ENCODE results near the gene NCOA5.

Gene NCOA5

DNA sequence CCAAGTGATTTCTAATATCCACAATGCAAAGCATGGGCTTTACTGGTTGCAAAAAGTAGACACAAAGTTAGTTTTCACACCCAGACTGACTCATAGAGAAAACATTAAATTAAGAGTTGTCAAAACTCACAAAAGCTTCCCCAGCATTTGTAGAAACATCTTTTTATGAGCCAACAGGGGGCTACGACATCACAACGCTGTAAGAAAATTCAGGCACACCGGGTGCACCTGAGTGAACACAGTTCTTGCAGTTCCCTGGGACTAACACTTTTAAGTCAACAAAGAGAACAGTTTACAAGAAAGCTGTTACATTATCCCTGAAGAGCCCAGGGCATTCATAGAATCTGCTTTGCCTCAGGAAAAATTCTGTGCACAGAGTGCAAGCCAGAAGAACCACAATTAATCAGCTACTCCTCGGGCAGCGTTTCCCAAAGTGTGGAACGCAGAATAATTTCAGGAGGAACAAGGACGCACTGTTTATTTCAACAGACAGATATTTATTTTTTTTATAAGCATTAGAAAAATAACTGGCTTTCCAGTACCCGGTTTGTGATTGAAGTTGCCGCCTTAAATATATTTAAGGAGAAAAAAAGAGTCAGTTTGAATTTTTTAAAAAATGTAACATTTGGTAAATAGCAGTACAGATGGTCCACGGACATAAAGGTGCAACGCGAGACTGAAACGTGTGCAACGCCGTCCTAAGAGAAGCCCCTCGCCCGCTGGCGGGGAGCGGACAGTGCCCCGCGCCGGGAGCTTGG is 1.2 kb downstream of the NCOA5 start:
- DNase-seq = no peak

DNA sequence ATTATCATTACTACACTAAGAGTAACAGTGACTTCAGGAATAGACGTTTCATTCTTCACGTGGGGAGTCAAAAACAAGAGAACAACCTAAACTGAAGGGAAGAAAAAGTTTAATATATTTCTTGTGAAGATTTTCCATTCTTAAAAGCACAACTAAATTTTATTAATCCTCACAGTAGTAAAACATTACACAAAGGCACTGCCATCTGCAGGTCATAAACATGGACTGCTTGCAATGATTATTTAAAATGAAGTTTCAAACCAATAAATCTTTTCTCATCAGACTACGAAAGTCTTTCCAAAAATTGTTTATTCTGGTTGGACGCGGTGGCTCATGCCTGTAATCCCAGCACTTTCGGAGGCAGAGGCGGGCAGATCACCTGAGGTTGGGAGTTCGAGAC is 2.6 kb downstream of the NCOA5 start:
- DNase-seq = no peak

DNA sequence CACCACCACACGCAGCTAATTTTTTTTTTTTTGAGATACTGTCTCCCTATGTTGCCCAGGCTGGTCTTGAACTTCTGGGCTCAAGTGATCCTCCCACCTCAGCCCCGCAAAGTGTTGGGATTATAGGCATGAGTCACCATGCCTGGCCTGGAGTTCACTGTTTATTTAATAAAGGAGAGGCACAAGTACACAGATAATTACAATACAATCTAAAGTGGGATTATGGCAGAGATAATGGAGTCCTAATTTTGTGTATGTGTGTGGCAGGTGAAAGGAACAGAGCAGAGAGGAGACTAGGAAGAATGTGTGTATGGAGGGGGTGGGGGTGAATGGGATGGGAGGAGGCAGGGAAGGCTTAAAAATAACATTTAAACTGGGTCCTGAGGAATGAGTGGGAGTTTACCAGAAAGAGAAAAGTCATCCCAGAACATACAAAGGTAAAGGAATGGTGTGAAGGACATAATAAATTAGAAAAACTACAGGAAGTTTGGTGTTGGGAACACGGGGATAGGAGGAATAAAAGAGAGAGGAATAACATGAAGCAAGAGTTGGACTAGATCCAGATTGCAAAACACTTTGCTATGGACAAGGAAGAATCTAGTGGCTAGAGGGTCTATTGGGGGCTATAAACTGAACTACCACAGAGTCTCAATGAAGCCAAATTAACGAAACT is 4.4 kb downstream of the NCOA5 start:
- no peak for DNase-seq

DNA sequence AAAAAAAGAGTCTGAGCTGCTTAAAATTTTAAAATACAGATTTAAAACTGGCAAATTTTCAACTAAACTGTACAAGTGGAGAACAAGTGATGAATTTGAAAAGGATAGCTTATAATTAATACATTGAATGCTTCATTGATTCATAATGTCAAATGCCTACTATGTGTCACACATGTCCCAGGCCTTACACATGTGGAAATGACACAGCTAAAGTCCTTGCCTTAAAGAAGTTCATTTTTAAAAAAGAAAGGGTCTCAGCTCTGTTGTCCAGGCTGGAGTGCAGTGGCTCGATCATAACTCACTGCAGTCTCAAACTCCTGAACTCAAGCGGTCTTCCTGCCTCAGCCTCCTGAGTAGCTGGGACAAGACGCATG is 5.0 kb downstream of the NCOA5 start:
- no peak for DNase-seq

DNA sequence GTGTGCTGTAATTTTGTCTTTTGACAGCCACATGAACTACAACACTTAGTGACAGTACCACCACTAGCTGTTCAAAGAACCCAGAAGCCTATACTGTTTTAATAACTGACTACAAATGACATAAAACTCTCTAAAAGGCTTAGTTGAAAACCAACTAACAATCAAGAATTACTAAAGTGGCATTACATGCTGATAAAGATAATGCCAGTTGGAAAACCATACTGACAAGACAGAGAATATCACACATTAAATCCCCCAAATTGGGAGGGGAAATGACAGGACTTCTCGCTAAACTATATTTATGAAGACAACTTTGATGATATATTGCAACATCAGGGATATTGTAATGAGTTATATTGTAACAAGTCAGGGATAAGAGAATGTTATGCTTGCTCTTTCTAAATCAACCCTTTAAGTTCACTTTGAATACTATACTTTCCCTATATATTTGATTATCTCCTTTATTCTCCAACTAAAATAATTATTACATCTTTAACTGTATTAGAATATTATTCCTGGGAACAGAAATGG is 6.2 kb downstream of the NCOA5 start:
- no peak for DNase-seq

DNA sequence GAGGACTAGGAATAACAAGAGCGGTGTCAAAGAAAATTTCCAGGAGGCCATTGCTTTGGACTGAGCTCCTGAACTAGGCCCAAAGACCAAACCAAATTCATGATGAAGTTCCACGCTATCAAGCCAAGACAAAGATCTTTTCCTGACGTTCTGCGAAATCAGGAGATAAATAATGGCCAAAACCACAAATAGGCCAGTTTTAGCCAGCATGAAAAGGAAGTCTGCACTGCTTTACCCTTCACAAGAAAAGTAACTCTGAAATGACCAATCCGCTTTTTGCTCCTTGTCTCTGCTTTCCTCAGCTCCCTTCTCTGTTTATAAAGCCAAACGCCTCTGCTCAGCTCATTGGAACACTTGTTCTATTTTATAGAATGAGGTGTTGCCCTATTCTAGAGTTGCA is 6.7 kb downstream of the NCOA5 start:
- no peak for DNase-seq

DNA sequence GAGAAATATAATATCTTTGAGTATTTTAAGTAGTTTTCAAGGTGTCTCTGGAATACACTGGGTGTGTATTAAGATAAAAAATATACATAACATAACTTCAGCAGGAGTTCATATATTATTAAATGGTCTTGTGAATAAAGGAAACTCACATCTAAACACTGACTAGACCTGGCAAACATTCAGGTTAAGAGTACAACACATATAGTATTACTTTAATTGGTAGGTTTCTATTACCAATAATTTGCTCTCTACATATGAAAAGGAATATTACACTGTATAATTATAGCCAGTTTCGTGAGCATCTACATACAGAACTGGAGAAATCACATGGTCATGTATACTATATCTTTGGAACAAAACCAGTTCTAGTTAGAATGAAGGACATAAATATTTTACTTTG is 8.7 kb downstream of the NCOA5 start:
- no peak for DNase-seq

DNA sequence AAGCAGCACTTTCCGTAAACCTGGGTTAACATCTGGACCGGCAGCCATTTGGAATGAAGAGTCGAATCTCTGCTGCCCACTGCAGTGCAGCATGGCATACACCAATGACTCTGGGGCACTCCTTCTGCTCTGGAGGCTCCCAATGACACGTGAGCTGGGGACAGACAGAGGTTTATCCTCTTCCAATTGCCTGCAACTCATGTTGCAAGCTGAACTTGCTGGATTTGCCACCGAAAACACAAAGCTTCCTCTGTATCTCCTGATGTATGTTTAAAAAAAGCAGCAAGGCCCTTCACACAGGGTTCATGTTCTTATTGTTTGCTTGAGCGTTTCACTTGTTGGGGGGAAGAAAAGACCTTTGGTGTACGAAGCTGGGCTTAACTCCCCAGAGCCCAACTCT is 10.8 kb downstream of the NCOA5 start:
- DNase-seq = no peak

DNA sequence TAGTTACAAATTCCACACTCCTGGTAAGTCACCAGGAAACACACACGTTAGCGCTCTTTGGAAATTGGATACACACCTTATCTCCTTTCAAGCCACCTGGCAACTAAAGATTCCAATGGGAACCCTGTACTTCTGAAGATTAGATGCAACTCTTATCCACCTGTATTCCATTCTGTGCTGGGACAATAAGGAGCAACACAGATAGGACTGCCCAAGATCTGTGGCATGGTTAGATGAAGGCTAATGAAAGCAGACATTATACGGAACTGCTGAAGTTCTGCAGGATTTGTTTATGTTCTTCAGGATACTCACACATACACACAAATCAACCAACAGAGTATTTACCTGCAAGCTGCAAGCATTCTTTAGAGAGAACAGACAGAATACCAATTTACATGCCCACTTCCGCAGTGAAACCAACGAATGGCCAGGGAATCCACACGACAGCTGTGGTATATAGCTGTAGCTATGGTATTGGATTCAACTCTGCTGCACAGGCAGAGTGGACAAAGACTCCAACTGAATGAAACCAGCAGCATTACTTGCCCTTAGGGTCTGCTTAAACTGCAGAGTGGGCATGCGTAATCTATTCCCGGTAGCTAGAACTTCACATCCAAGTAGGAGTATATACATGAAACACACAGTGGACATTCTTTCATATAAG is 12.0 kb downstream of the NCOA5 start:
- no peak for DNase-seq

DNA sequence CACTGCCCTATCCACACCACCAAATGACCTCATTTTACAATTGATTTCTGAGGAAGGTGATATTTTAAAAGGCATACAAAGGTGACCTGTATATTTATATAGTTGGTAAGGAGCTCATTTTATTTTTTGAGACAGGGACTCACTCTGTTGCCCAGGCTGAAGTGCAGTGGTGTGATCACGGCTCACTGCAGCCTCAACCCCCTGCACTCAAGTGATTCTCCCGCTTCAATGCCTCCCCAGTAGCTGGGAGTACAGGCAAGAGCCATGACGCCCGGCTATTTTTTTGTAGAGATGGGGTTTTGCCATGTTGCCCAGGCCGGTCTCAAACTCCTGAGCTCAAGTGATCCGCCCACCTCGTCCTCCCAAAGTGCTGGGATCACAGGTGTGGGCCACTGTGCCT is 13.0 kb downstream of the NCOA5 start:
- DNase-seq = no peak

DNA sequence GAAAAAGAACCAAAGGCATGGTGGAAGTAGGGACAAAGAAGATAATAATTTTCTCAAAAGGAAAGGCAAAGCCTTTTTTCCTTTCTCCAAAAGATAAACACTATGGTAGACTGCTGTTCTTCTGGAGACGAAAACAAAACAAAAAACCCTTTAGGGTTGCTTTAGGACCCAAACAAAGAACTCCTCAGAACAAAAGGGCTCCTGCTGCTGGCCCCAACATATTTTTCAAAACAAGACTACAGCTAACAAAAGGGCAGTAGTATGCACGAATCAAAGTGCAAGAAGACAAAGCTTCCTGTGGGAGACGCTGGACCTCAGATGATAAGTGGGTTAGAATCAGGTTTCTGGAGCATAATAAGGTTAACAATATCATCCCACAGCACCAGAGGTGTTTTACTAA is 15.8 kb downstream of the NCOA5 start:
- no peak for DNase-seq

DNA sequence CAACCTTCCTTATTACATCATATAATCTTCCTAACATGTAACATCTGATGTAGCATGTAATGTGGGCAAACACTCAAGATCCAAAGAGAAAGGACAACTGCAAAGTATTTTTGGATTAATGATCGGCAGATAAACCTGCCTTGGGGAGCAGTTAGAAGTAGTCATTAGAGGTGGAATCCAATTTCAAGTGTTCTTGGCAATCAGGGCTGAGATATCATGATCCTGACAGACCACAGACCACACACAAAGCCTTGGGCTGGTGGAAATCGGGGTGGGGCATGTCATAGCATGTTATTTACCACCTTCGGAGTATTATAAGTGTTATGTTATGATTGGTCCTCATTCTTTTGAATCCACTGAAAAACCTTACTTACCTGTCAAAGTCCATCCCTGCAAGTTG is 16.3 kb downstream of the NCOA5 start:
- DNase-seq = no peak

DNA sequence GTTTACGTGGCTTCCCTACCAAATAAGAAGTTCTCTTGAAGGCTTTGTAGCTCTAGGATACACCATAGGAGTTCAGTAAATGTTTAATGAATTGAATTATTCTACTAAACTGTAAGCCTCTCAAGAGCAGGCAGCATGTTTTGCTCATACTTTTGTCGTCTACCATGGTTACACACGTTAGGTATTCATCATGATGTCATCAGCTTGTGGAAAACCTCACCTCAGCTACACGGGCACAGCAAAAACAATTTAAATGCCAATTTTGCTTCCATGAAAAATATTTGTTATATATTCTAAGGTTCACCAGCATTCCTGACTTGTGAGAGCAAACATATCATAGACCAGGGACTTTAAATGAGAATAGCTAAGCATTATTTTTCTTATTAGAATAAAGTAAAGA is 16.7 kb downstream of the NCOA5 start:
- DNase-seq = no peak

DNA sequence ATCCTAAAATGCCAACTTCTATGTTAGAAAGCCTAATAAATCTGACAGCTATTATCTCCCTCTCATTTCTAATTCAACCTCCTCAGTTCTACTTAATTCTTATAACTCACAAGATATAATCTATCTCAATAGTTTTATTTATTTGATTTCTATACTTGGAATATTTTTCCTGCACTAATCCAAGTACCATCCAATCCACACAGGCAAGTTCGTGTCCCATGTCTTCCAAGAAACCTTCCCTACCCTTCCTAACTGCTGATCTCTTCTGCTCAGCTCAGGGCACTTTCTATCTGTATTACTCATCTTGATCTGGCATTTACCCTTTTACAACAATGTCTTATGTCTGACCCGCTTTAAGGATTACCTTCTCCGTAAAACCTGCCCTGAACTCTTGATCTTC is 18.2 kb downstream of the NCOA5 start:
- DNase-seq = no peak

DNA sequence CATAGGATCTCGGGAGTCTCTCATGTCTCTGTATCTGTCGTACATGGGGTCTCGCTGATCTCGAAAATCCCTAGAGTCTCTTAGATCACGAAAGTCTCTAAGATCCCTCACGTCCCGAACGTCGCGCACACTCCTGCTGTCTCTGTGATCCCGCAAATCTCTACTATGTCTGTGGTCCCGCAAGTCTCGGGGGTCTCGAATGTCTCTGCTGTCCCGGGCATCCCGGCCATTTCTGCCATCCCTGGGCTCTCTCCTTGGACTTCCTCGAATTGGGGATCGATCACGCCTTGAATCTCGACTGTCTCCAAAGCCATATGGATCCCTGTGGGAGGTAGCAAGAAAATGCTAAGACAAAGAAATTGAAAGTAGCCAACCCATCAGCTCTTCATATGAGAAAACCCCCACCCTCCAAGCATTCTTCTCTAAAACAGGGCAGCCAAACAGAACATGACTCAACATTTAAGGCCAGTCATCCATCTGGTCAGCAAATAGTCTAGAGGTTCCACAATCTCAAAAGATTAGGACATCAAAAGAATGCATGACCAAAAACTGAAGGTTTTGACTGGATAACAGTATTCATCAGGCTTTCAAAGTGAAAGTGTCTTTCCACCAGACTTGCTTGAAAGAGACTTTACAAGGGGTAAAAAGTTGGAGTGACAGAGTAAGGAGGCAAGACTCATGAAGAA is 19.4 kb downstream of the NCOA5 start:
- DNase-seq = no peak

DNA sequence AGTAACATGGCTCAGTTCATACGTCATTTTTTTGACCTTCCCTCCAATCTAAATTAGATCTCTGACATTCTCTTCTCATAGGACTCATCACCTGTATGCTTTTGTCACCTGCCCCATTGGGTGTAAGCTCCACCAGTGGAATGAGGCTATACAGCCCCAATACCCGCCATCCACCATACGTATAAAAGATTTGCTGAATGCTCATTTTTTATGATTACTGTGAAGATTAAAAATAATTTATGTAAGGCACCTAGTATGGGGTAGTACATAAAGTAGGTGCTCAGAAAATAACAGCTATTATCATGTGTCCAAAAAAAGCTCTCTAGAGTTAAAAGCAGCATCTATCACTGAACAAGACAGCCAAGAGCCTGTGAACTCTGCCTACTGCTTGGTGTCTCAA is 24.1 kb downstream of the NCOA5 start:
- DNase-seq = no peak

DNA sequence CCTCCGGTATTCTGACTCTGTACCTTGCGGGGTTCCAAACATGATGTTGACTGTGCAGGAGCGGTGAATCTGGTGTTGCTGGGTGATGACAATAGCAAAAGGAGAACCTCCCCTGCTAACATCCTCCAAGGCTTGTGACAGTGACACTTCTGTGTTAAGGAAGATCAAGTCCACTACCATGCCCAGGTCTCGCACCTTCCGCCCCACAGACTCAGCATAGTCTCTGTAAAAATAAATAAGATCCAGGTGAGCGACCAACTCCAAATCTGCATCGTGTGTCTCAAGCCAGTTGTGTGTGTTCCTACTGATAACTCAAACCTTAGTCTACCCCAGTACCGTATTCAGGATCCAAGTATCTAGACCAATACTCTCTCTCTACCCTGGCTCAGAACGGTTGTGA is 24.8 kb downstream of the NCOA5 start:
- DNase-seq = no peak

DNA sequence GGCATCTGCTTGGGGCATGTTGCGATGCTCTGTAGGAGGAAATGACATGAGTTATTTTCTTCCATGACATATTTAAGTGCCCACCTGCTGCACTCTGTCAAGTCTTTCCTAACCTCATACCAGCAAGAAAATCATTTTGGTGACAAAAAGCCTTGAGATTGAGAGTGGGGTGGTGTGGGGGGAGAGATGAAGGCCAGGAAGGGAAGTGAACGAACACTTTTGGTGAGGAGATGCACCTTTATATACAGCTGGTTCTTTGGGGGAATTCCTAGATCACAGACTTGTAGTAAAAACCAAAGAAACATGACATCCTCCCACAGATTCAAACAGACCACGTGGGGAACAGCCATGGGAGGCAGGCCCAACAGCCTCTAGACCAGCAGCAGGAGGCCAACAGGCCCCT is 26.1 kb downstream of the NCOA5 start:
- DNase-seq = no peak

DNA sequence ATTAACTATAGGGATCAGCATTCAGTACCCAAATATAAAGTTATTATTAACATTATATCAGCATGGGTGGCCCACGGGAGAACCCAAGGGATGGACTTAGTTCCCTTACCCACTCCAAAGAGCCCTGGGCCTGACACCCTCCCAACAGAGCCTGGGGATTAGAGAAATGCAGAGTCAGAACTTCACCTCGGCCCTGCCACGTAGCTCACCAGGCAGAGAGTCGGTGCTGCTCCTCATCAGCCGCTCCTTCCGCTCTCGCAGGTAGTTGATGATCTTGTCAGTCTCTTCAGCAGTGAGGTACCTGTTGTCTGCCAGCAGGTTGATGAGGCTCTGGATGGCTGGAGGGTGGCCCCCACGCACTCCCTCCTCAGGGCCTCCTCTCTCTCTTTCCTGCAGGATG is 26.6 kb downstream of the NCOA5 start:
- no peak for DNase-seq

DNA sequence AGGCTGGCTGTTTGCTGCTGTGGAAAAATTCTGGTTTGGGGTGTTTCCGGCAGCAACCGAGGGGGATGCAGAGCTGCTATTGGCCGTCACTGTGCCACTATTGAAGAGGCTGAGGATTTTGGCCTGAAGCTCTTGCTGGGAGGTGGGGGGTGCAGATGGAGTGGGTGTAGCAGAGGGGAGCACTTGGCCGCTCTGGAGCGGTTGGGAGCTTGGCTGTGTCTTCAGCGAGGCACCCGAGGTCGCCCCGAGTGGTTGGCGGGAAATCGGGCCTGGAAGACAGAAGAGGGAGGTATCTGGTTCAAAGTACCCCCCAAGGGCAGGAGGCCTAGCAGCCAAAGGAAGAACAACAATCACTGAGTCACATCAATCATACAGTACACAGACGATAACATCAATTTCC is 27.1 kb downstream of the NCOA5 start:
- DNase-seq = no peak

DNA sequence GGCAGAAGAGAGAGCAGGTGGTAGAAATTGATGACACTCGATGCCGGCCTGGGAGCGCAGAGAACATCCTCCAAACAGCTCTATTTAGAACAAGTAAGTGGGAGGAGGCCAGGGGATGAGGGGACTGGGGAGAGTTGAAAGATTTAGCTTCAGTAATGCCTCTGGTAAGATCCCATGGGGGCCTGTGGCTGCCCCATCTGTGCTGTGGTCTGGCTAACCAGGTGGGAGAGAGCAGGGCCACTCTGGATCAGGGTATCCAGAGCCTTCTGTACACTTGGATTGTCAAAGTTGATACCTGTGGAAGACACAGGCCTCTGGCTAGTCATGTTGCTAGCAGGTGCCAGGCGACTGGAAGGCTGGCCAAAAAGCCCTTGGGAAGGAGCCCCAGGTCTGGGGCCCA is 27.6 kb downstream of the NCOA5 start:
- DNase-seq = no peak

DNA sequence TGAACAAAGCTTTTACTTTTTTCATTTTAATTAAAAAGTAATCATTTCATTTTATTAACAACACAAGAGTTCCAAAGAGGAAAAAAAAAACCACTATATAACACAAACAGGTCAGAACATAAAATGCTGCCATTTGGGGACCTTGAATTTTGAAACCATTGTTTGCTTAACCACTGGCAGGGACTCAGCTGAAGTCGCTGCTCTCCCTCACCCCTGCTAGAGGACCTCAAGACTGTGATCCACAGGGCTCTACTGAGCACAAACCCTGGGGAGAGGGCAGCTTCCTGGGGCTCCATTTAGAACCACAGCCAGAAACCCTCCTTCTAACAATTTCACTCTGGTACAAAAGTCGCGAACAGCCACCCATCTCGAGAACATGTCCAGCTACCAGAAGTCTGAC is 28.8 kb downstream of the NCOA5 start:
- no peak for DNase-seq

DNA sequence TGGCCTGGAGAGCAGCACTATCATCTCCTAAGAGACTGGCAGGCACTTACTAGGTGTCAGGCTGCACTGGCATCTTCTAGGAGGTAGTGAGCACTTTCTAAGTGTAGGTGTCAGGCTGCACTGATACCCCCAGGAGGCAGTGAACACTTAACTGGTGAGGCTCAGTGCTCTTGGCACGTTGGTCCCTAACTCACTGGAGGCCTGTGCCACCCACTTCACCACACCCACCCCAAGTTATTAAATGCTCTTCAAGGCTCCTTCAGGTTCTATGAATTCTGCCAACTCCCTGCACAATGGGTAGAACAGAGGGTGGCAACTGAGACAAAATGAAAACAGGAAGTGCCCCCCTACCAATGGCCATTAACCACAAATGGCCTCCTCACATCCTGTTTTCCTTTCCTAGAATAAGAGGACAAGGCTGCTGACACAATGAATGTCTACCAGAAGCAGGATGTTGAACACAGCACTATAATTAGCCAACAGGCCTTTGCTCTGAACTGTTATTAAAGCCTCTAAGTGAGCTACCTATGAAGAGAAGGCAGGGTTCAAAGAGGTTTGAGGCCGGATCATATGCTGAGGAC is 29.4 kb downstream of the NCOA5 start:
- no peak for DNase-seq

All from NCI-H524 treated with DMSO at 0.1 percent for 48 hours (cell line).